Hepatic stellate cell (primary cell): Measurements from ENCODE around the gene FMN2.
"Not testable (repeated sequence)": the region's sequence is repeated elsewhere in the genome, so short reads cannot be mapped to it uniquely, and the experiment has no call there.

Experiments used
- DNase-seq: peaks from one replicate; pipeline ENCODE4 v3.0.0; 2011; ENCODE audit warnings: low spot score

FMN2 gene

GRCh38 chr1:240138867-240139266 is 47.2 kb downstream of the FMN2 start:
- no peak for DNase-seq

GRCh38 chr1:240139511-240139910 is 47.8 kb downstream of the FMN2 start:
- no peak for DNase-seq

- no peak for DNase-seq
Measured at GRCh38 chr1:240145120-240145519, 53.4 kb downstream of the FMN2 start.

- DNase-seq: no peak
Measured at GRCh38 chr1:240148333-240148732, 56.6 kb downstream of the FMN2 start.

- no peak for DNase-seq
Measured at GRCh38 chr1:240149484-240150094, 57.9 kb downstream of the FMN2 start.

GRCh38 chr1:240151136-240151735 is 59.6 kb downstream of the FMN2 start:
- no peak for DNase-seq

- no peak for DNase-seq
Measured at GRCh38 chr1:240152611-240153297, 61.1 kb downstream of the FMN2 start.

- no peak for DNase-seq
Measured at GRCh38 chr1:240155605-240156004, 63.9 kb downstream of the FMN2 start.

GRCh38 chr1:240164742-240165141 is 73.1 kb downstream of the FMN2 start:
- DNase-seq: no peak

- no peak for DNase-seq
Measured at GRCh38 chr1:240169188-240169587, 77.5 kb downstream of the FMN2 start.

- no peak for DNase-seq
Measured at GRCh38 chr1:240170266-240170665, 78.6 kb downstream of the FMN2 start.

GRCh38 chr1:240170806-240171205 is 79.1 kb downstream of the FMN2 start:
- DNase-seq: no peak

- DNase-seq: no peak
Measured at GRCh38 chr1:240171907-240172306, 80.2 kb downstream of the FMN2 start.

- no peak for DNase-seq
Measured at GRCh38 chr1:240173836-240174235, 82.2 kb downstream of the FMN2 start.

- DNase-seq: no peak
Measured at GRCh38 chr1:240174734-240175133, 83.1 kb downstream of the FMN2 start.

GRCh38 chr1:240178366-240178765 is 86.7 kb downstream of the FMN2 start:
- DNase-seq: no peak

GRCh38 chr1:240184682-240185081 is 93.0 kb downstream of the FMN2 start:
- not testable (repeated sequence) for DNase-seq

- no peak for DNase-seq
Measured at GRCh38 chr1:240188139-240188538, 96.5 kb downstream of the FMN2 start.

- peak; percentile 14 for DNase-seq
Measured at GRCh38 chr1:240189386-240189989, 97.8 kb downstream of the FMN2 start.

- DNase-seq: peak; percentile 59
Measured at GRCh38 chr1:240190881-240191401, 99.3 kb downstream of the FMN2 start.

- DNase-seq: no peak
Measured at GRCh38 chr1:240192851-240193250, 101.2 kb downstream of the FMN2 start.

- DNase-seq: peak; percentile 10
Measured at GRCh38 chr1:240193679-240194078, 102.0 kb downstream of the FMN2 start.

GRCh38 chr1:240194120-240194519 is 102.4 kb downstream of the FMN2 start:
- DNase-seq: peak; percentile 18
